Smooth muscle cell (in vitro differentiated cells): ENCODE results near the gene ERICH3. TPM values are rescaled to one million over a fixed set of nuclear protein-coding genes. Genes with fewer than 3 reads are reported as not detected.
A peak's percentile ranks its signal among the peaks of the same experiment; 100 is the strongest.

Source experiments
- DNase-seq: peaks from one replicate; lab custom pipeline; 2025; ENCODE audit not compliant: unreplicated experiment; lab: John Stamatoyannopoulos, UW
- H2AFZ ChIP-seq: fragments of 200-600 bp; sonication (generic); 2 replicates; pipeline ENCODE4 v1.6.0; 2016; ENCODE audit warnings: antibody characterized with exemption, low read depth, mild to moderate bottlenecking
- H3F3A ChIP-seq: fragments of 200-600 bp; sonication (generic); 2 replicates; pipeline ENCODE4 v1.6.0; 2017; ENCODE audit warnings: antibody characterized with exemption, low read depth
- H3K27ac ChIP-seq: fragments of 200-600 bp; sonication (generic); 2 replicates; pipeline ENCODE4 v1.5.1; 2016; ENCODE audit warnings: low read depth, mild to moderate bottlenecking
- H3K27me3 ChIP-seq: fragments of 200-600 bp; sonication (generic); 2 replicates; pipeline ENCODE4 v1.6.1; 2016; ENCODE audit warnings: low read depth, mild to moderate bottlenecking
- H3K36me3 ChIP-seq: fragments of 200-600 bp; sonication (generic); 2 replicates; pipeline ENCODE4 v1.5.1; 2016; ENCODE audit warnings: low read depth
- H3K4me1 ChIP-seq: fragments of 200-600 bp; sonication (generic); 2 replicates; pipeline ENCODE4 v1.5.1; 2016; ENCODE audit warnings: low read depth
- H3K4me2 ChIP-seq: fragments of 200-600 bp; sonication (generic); 2 replicates; pipeline ENCODE4 v1.6.0; 2016; ENCODE audit warnings: mild to moderate bottlenecking
- H3K4me3 ChIP-seq: fragments of 200-600 bp; sonication (generic); 2 replicates; pipeline ENCODE4 v1.5.1; 2016; ENCODE audit warnings: mild to moderate bottlenecking
- H3K79me2 ChIP-seq: fragments of 200-600 bp; sonication (generic); 2 replicates; pipeline ENCODE4 v1.6.0; 2016; ENCODE audit warnings: low read depth, mild to moderate bottlenecking
- H3K9ac ChIP-seq: fragments of 200-600 bp; sonication (generic); 2 replicates; pipeline ENCODE4 v1.6.0; 2016; ENCODE audit warnings: low read depth
- H3K9me3 ChIP-seq: fragments of 200-600 bp; sonication (generic); replicated peaks from 2 replicates; pipeline ENCODE4 v1.5.1; 2016; ENCODE audit warnings: low read depth
- H4K20me1 ChIP-seq: fragments of 200-600 bp; sonication (generic); 2 replicates; pipeline ENCODE4 v1.6.0; 2016; ENCODE audit warnings: low read depth
- WGBS: methylation state at CpG from one replicate; pipeline ENCODE4 v1.1.7; 2016; ENCODE audit warnings: low lambda C conversion rate; 5-methylcytosine and 5-hydroxymethylcytosine counted together
- polyA plus RNA-seq: library from polyadenylated mRNA; unstranded; fragments of >200 nt; fragmentation: Nextera tagmentation; extraction: Ambion mirVana; gene quantifications from 2 replicates; pipeline ENCODE4 v1.2.1, GENCODE V29; 2016
- total RNA-seq: library from RNA; depleted of rRNA; stranded (reverse); fragments of >200 nt; gene quantifications from 2 replicates; pipeline ENCODE4 v1.2.3, GENCODE V29; 2014
- TF ChIP-seq, protein P1 (sequence below): fragments of 200-600 bp; sonication (generic); IDR thresholded peaks from 2 replicates; pipeline ENCODE4 v1.5.1; 2017; ENCODE audit warnings: borderline replicate concordance, mild to moderate bottlenecking, antibody characterized with exemption; ENCODE audit not compliant: insufficient read depth, poor library complexity, severe bottlenecking

ERICH3 gene
- total and polyA plus RNA-seq, 2 experiments from 2014 or later = not detected

DNA sequence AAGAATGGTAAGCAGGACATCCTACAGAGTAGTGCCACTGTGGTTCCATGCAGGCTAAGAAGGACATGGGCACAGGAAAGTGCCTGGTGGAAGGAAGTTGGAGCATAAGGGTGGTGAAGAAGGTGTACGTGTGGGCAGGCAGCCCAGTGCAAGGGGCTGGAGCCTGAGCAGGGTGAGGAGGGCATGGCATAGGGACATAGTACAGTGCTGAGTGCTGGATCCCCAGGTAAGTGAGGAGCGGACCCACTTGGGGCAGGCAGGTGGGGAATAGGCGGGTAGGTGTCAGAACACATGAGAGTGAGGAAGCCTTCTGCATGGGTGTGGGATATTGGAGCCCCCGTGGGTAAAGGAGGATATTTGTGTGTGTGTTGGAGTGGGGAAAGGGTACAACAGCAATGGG lies 145.5 kb downstream of the ERICH3 start:
- no peaks in the 10 kb centered on the region for H4K20me1 ChIP-seq
- H3K79me2 ChIP-seq = no peaks in the 10 kb centered on the region
- WGBS = 93% methylated on average over 4 of the region's 4 CpGs
- H3F3A ChIP-seq = peaks cover 5% of the 10 kb centered on the region
- TF ChIP-seq, protein P1, sequence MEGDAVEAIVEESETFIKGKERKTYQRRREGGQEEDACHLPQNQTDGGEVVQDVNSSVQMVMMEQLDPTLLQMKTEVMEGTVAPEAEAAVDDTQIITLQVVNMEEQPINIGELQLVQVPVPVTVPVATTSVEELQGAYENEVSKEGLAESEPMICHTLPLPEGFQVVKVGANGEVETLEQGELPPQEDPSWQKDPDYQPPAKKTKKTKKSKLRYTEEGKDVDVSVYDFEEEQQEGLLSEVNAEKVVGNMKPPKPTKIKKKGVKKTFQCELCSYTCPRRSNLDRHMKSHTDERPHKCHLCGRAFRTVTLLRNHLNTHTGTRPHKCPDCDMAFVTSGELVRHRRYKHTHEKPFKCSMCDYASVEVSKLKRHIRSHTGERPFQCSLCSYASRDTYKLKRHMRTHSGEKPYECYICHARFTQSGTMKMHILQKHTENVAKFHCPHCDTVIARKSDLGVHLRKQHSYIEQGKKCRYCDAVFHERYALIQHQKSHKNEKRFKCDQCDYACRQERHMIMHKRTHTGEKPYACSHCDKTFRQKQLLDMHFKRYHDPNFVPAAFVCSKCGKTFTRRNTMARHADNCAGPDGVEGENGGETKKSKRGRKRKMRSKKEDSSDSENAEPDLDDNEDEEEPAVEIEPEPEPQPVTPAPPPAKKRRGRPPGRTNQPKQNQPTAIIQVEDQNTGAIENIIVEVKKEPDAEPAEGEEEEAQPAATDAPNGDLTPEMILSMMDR = no peak
- H3K36me3 ChIP-seq = no peaks in the 10 kb centered on the region
- H3K9me3 ChIP-seq = no peaks in the 10 kb centered on the region
- no peaks in the 10 kb centered on the region for H3K4me1 ChIP-seq
- no peak for DNase-seq
- no peak overlapping the region for H3K9ac ChIP-seq
- no peaks in the 10 kb centered on the region for H3K27me3 ChIP-seq
- H3K4me3 ChIP-seq = no peak overlapping the region
- no peak overlapping the region for H3K4me2 ChIP-seq
- no peak overlapping the region for H2AFZ ChIP-seq
- no peak overlapping the region for H3K27ac ChIP-seq

DNA sequence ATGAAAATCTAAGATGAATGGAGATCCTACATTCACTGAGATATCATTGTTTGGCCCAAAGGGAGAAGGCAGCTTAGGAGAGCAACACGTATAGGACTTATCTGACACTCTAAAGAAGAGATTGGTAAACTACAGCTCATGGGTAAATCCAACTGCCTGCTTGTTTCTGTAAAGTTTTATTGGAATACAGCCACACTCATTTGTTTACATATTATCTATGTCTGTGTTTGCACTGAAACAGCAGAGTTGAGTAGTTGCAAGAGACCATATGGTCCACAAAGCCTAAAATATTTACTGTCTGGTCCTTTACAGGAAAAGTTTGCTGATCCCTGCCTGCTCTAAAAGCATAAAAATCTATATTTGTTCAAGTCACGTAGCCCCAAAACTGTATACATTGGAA lies 146.9 kb downstream of the ERICH3 start:
- H2AFZ ChIP-seq = no peak overlapping the region
- peak overlapping the region; percentile 40 for H3K27ac ChIP-seq
- no peaks in the 10 kb centered on the region for H3K27me3 ChIP-seq
- WGBS = 15% methylated on average over 2 of the region's 2 CpGs
- H3K36me3 ChIP-seq = no peaks in the 10 kb centered on the region
- H3K79me2 ChIP-seq = no peaks in the 10 kb centered on the region
- H3K9ac ChIP-seq = no peak overlapping the region
- H3K4me2 ChIP-seq = peak overlapping the region; percentile 63
- no peak for DNase-seq
- TF ChIP-seq, protein P1 = no peak
- no peaks in the 10 kb centered on the region for H4K20me1 ChIP-seq
- peaks cover 5% of the 10 kb centered on the region for H3F3A ChIP-seq
- H3K4me1 ChIP-seq = no peaks in the 10 kb centered on the region
- no peak overlapping the region for H3K4me3 ChIP-seq
- no peaks in the 10 kb centered on the region for H3K9me3 ChIP-seq

DNA sequence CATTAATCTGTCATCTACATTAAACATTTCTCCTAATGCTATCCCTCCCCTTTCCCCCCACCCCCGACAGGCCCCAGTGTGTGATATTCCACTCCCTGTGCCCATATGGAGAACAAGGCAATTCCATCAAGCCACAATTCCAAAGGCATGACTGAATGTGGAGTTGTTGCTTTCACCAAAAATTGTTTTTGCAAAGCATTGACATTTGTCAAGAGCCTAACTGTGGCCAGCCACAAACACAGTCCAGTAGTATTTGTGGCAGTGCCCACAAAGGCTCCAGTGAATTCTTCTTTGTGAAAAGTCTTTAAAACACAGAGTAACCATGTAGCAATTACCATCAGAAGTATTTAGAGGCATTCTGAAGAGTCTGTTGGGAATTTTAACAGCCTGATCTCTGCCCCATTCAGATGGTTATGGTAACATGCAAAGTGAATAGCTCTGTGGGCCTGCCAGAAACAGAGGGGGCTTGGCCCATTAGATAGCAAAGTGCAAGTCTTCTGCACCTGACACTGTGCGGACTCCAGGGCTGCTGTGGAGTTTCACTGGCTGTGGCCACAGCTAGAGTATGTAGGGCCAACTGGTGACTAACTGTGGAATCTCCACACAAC lies 149.6 kb downstream of the ERICH3 start:
- H3K4me2 ChIP-seq = no peak overlapping the region

DNA sequence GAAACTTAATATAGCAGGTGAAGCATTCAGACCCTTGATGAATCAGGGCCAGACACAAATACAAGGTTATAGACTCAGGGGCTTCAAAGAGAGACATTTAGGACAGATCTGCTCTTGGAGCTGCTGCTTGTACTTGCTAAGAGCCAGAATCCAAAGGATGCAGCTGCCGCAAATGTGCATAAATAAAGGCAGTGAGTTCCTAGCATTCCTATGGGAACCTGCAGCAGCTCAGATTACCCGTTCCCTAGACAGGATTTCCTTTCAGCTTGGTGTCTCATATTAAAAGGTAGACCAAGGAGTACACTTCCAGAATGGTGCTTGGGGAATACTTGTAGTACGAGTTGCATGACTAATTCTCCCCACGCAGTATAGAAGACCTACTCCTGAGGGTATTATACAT lies 151.4 kb downstream of the ERICH3 start:
- no peak overlapping the region for H3K9ac ChIP-seq
- H3K27ac ChIP-seq = no peak overlapping the region
- H3K4me3 ChIP-seq = no peak overlapping the region
- H3K9me3 ChIP-seq = no peaks in the 10 kb centered on the region
- H2AFZ ChIP-seq = no peak overlapping the region
- H3K79me2 ChIP-seq = no peaks in the 10 kb centered on the region
- H4K20me1 ChIP-seq = no peaks in the 10 kb centered on the region
- no peaks in the 10 kb centered on the region for H3K4me1 ChIP-seq
- 27% methylated on average over 4 of the region's 4 CpGs for WGBS
- no peak overlapping the region for H3K4me2 ChIP-seq
- H3K27me3 ChIP-seq = no peaks in the 10 kb centered on the region
- TF ChIP-seq, protein P1 = no peak
- H3F3A ChIP-seq = peaks cover 5% of the 10 kb centered on the region
- no peaks in the 10 kb centered on the region for H3K36me3 ChIP-seq
- DNase-seq = no peak

More for the DNA sequence above, 149.6 kb downstream of the ERICH3 start:
- Histone ChIP-seq H3F3A (peaks cover 5% of the 10 kb centered on the region), H3K27ac (no peak overlapping the region), H3K9me3 (no peaks in the 10 kb centered on the region), H3K9ac (no peak overlapping the region), H3K36me3 (no peaks in the 10 kb centered on the region), H3K79me2 (no peaks in the 10 kb centered on the region), H2AFZ (no peak overlapping the region), H3K27me3 (no peaks in the 10 kb centered on the region), H3K4me3 (no peak overlapping the region), H3K4me1 (no peaks in the 10 kb centered on the region), H4K20me1 (no peaks in the 10 kb centered on the region)
- TF ChIP-seq, protein P1 = no peak
- 74% methylated on average over 2 of the region's 2 CpGs for WGBS
- no peak for DNase-seq
